GM21526 (cell line): Measurements from ENCODE around the gene GSAP.
"Not testable (repeated sequence)": the region's sequence is repeated elsewhere in the genome, so short reads cannot be mapped to it uniquely, and the experiment has no call there.

ENCODE experiments used
- ATAC-seq: cut with Tn5 transposase; IDR thresholded peaks from one replicate; pipeline ENCODE4 v1.9.1; 2021; ENCODE audit warnings: moderate library complexity; ENCODE audit not compliant: unreplicated experiment, low FRiP score

GSAP gene

DNA sequence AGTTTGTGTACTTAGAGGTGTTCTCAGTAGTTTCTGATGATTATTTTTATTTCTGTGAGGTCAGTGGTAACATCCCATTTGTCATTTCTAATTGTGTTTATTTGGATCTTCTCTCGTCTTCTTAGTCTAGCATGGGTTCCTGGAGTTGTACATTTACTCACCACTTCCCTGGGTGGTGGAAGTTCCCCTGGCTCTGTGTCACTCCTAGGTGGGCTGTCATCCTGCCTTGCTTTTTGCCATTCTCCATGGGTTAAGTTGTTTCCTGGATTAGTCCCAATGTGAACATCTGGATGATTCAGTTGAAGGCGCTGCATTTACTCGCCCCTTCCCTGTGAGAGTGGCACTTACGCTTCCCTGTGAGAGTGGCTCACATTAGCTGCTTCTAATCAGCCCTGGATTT, 48.2 kb downstream of the GSAP start:
- ATAC-seq = no peak

DNA sequence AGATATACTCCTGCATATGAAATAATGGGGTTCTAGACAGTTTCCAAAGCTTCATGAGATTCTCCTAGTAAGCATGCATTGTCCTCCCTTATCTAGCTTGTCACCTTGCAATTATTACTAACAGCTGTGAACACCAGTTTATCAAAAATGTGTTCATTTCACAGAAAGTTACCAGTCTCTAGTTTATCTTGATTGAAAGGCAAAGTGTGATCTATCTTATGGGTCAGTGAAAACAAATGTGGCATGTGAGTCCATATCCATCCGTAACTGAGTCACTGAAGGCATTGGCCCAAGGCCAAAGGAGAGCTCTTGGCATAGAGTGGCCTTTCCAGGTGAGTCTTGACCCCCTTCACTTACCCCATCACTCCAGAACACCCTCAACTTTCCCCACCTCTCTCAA, 53.2 kb downstream of the GSAP start:
- ATAC-seq = no peak

DNA sequence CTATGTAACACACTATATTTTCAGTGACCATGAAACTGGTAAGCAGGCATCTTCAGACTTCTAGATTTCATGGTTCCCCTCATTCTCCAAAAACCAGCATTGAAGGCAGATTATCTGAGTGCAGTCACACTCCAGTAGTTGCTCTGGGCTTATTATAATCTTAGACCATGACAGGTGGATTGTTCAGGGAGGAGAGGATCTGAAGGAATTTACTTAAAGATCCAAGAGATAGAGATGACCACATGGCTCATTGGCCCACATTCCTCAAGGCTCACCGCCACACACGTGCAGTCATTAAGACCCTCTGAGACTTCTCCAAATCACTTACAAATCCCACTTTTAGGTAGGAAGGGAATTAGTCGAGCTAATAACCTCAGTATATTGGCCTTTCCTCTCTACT, 55.2 kb downstream of the GSAP start:
- no peak for ATAC-seq

DNA sequence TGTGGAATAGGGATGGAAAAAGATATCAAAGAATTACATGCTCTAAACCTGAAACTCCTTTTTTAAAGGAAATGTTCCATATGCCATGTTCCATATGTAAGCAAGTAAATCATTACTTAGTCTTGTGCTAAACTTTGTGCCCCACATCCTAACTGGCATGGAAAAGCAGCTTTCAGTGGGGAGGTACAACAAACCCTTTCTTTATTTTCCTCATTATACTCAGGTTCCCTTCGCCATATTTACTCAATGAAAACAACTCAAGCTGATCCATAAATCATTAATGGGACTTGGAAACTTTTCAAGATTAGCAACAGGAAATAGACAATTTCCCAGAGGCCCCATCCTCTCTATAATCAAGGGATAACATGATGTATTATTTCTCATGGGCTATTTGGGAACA, 56.0 kb downstream of the GSAP start:
- ATAC-seq = no peak

DNA sequence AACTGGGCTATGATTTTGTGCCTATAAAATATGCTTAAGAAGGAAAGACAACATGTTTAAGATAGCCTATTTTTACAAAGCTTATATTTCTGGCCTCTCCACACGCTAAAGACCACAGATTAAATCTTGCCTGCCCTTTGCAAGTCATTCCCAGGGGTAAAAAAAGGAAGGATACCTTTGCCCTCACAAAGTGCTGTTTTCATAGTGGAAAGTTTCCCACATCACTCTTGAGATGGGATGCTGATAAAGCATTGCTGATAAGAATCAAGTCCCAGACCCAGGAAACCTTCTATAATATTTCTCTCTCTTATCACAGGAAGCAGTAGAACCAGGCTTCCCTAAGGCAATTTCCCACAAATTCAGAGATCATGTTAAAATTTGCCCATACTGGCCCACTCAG, 56.5 kb downstream of the GSAP start:
- no peak for ATAC-seq

DNA sequence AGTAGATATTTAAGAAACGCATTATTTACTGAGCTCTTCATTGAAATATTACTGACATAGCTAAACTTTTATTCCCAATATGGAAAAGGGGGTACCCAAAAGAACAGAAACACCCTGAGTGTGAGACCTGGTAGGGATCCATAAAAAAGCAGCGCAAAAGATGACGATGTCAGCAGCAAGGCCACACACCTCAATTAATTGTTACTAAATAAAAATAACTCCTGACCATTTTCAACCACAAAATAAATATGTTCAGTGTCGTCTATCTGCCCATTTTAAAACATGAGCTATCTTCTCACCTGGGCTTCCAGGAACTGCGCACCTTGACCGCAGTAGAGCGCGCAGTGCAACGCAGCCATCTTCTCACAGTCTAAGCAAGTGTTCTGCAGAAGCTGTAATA, 61.2 kb downstream of the GSAP start:
- no peak for ATAC-seq

DNA sequence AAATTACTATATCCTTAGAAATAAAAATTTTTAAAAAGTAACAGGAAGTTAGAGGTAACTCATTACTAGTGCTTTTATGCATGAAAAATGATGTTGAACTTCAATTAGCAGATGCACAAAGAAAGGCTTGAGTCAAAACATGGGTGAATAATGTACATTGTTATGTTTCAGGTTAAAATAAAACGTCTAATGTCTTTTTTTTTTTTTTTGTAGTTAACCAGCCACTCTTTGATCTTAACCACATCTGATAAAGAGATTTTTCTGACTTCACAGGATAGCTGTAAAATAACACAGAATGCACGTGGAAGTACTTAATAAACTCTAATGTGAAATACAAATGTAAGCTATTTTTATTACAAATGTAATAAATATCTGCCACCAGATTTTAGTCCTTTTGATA, 61.7 kb downstream of the GSAP start:
- no peak for ATAC-seq

DNA sequence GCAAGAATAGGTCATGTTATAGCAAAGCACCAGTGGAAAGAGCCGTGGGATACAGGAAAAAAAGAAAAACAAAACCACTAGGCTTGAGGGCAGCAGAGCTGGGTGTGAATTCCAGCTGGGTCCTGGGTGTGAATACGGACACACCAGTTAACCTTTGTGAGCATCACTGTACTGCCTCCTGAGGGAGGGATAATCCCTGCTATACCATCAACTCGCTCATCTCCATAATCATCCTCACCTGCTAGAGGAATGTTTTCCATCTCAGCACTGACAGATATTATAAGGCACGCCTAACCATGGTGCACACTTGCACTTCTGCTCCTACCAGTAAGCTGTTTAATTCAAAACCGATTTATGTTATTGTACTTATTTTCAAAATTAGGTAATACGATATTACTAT, 62.2 kb downstream of the GSAP start:
- ATAC-seq = no peak

DNA sequence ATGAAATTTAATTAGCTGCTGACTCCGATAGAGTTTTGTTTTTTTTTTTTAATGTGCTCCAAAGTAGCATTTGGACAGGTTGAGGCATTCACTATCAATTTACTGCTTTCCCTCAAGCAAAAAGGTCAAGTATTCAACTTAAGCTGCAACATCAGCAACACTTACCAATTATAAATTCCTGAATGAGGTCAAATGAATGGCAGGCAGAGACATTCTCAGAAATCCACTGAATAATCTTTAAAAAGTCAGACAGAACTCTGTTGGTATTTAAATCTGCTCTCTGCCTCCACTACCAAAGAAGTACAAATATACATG, 62.8 kb downstream of the GSAP start:
- no peak for ATAC-seq

DNA sequence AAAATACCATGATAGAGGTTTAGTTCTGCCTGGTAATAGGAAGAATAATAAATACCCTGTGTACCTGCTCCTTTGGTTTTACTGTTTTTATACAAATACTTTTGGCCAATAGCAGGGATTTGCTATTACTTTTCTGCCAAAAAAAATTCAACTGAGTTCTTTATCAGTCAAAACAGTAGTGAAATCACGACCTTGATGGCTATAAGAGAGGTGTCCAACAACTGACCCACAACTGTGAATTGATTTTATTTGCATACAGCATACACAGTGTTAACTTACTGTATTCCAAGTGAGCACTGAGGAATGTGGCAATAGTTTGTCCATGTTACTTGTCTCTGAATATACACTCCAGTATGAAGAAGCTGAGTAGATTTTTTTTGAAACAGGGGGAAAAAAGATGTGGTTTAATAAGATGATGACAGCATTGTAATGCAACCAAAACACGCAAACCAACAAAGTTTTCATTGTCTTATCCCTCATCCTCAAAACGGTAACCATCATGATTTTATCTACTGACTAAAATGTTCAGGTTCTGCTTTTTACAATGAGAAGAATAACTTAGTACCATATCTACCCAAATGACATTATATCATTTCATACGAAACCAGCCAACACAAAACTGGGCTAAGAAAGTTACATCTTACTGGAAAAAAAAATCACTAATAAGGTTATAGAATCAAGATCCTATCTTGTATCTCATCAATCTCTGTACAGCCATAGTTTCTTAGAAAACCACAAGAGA, 63.3 kb downstream of the GSAP start:
- no peak for ATAC-seq

DNA sequence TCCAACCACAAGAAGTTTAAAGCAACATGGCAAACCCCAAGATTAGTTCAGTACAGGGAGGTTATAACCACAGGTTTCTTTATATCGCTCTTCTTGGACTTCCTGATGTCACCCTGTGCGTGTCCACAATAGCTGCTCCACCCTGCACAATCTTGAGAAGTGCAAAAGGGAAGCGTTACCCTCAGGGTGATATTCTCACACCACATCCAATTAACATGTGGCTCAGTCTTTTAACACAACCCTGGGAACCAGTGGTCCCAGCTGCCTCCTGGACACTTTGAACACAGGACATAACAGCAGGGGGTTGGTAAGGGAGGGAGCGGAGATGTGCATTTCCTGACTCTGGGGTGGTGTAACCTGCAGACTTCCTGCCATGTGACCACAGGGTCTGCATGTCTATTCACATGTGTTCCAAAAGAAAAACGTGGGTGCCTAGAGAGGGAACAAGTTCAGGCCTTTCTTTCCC, 64.6 kb downstream of the GSAP start:
- peak; percentile 90 for ATAC-seq

DNA sequence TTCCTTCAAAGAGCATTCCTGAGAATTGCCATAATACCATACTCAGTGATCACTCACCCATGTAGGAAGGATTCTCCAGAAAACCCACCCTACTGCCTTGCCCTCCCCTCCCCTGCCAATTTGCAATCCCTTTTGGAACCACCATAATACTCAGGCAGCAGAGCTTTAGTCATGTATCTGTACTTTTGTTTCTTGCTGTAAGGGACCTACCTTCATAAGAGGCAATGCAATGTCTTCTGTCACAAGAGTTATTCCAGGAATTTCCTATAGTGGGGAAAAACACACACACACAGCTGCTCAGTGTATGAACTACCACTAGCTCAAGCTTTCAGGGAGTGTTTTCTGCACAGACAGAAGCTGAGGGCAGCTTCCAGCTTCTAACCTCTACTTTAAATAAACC, 67.0 kb downstream of the GSAP start:
- ATAC-seq = no peak

DNA sequence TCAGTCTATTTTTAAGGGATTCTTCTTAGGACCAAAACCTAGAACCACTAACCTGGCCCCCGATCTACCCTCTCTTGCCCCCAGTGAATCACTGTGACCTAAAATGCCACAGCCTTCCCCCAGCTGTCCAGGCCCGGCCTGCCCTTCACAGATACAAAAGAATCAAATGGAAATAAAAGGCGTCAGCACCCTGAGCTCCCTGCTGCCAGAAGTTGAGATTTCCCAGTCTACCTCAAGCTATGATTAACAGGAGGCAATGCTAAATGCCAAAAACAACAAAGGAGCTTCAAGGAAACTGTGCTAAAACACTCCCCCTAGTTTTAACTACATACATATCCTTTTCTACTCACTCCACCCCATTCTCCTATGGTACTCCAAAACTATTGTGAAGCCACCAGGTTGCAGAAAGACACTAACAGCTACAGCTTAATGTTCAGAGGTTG, 67.8 kb downstream of the GSAP start:
- no peak for ATAC-seq

DNA sequence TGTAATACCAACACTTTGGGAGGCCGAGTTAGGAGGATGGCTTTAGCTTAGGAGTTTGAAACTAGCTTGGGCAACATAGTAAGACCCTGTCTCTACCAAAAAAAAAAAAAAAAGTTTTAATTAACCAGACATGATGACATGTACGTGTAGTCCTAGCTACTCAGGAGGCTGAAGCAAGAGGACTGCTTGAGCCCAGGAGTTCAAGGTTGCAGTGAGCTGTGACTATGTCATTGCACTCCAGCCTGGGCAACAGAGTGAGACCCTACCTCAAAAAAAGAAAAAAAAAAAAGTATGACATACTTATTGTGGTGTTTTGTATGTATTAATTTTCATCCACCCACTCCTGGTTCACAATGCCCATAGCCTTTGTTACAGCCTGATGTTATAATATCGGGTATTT, 69.7 kb downstream of the GSAP start:
- ATAC-seq = no peak

DNA sequence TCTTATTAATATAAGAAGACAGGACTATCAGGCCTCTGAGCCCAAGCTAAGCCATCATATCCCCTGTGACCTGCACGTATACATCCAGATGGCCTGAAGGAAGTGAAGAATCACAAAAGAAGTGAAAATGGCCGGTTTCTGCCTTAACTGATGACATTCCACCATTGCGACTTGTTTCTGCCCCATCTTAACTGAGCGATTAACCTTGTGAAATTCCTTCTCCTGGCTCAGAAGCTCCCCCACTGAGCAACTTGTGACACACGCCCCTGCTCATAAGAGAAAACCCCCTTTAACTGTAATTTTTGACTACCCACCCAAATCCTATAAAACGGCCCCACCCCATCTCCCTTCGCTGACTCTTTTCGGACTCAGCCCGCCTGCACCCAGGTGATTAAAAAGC, 70.7 kb downstream of the GSAP start:
- ATAC-seq = not testable (repeated sequence)

DNA sequence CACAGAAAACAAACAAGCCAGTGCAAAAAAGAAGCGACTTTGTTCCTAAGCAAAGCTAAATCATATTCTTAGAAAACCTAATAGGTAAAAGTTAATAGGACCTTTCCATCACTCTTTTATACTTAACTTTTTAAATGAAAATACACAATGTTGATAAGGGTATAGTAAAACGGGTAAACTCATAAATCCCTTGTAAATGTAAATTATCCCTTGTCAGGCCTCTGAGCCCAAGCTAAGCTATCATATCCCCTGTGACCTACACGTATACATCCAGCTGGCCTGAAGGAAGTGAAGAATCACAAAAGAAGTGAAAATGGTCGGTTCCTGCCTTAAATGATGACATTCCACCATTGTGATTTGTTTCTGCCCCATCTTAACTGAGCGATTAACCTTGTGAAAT, 76.4 kb downstream of the GSAP start:
- ATAC-seq = no peak

DNA sequence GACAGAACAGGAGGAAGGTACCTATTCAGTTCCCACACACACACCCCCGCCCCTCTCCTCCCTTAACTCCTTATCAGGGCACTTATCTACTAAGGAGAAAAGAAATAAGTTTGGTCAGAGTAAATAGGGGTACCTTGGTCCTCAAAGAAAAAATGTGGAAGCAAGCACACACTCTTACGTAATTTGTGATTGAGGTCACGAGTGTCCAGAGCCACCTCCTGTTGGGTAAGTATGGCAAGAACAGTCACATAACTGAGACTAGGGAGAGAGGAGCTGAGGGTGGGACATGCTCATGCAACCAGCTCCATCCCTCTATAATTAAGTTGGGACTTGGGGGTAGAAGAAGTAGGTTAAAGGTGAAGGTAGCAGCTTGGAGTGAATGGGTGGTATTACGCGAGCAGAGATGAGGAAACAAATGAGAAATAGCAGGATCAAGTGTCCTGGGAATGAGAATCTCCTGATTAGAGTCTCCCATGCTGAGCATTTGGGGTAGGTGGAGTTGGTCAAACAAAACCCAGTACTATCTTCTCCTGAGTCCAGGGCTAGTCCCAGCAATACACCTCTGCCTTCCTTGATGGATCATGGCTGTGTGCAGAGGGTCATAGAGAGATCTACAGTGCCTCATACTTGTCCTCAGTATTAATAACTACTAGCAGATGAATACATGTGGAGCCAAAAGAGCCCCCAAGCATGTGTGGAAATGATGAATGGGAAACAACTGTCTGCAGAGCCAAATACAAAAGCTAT, 77.1 kb downstream of the GSAP start:
- ATAC-seq = no peak

DNA sequence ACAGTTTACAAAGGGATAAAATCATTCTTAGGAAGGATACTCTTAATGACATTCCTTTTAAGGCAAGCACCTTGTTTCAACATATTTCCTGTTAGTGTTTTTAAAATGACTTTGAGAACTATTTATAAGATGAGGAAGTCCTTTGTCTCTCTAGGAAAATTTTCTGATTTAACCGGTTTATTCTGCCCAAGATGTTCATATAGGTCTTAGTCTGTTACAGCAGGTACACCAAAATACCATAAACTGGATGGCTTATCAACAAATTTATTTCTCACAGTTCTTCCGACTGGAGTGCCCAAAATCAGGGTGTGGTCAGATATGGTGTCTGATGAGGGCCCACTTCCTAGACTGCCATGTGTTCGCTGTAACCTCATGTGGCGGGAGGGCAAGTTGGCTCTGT, 77.9 kb downstream of the GSAP start:
- ATAC-seq = no peak

DNA sequence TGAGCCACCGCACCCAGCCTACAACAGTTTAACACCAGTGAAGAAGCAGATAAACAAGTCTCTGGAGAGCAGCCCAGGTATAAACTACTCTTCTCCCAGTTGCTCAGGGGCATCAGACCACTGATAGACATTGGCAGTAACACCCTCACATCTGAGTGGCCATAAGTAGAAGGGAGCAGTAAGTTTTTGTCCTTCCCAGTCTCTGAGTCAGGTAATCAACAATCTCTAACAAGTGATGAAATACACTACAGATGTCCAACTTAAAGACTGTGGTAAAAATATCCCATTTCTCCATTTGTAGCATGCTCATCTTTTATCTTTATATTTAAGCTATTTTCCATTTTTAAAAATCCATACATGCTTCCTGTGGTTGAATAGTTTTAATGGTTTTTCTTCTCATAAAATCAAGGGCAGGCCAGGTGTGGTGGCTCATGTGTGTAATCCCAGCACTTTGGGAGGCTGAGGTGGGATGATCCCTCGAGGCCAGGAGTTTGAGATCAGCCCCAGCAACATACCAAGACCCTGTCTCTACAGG, 78.6 kb downstream of the GSAP start:
- no peak for ATAC-seq

DNA sequence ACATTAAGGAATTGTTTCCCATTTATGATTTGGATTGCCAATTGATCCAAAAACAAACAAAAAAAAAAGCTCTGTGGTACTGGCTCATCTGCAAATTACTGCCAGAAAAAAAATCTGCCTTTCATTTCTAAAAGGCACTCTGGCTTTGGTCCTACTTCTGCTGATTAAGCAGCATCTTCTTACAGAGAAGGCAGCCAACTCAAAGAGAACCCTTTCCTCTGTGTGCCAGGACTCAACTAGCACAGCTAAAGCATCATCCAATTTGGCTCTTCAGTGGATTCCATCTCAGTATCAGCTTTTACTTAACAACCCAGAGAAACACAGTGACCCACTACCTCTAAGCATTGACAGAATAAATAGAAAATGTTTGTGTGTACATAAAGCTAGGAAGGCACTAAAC, 80.6 kb downstream of the GSAP start:
- ATAC-seq = no peak

DNA sequence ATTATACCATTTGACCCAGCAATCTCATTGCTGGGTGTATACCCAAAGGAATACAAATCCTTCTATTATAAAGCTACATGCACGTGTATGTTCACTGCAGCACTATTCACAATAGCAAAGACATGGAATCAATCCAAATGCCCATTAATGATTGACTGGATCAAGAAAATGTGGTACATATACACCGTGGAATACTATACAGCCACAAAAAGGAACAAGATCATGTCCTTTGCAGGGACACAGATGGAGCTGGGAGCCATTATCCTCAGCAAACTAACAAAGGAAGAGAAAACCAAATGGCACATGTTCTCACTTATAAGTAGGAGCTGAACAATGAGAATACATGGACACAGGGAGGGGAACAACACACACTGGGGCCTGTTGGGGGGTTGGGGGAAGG, 82.1 kb downstream of the GSAP start:
- ATAC-seq = not testable (repeated sequence)
